ENCODE data around the gene SOX1. TPM values are rescaled to one million over a fixed set of nuclear protein-coding genes. Genes with fewer than 3 reads are reported as not detected.

The SOX1 gene
- total RNA-seq, 1 donor from 2014 or later = not detected

GRCh38 chr13:112073245-112074138 lies 6.5 kb downstream of the SOX1 start:
- no peak for ATAC-seq

GRCh38 chr13:112074139-112074865 lies 7.4 kb downstream of the SOX1 start:
- ATAC-seq = no peak

GRCh38 chr13:112077729-112078128 lies 10.8 kb downstream of the SOX1 start:
- no peak for ATAC-seq

GRCh38 chr13:112078216-112078615 lies 11.3 kb downstream of the SOX1 start:
- no peak for ATAC-seq

- ATAC-seq = no peak
Measured at GRCh38 chr13:112078879-112079531, 12.1 kb downstream of the SOX1 start.

GRCh38 chr13:112079696-112080095 lies 12.7 kb downstream of the SOX1 start:
- no peak for ATAC-seq

- no peak for ATAC-seq
Measured at GRCh38 chr13:112083971-112084370, 17.0 kb downstream of the SOX1 start.

- no peak for ATAC-seq
Measured at GRCh38 chr13:112092453-112092852, 25.5 kb downstream of the SOX1 start.

GRCh38 chr13:112095354-112095753 lies 28.4 kb downstream of the SOX1 start:
- no peak for ATAC-seq

- ATAC-seq = no peak
Measured at GRCh38 chr13:112096959-112097358, 30.0 kb downstream of the SOX1 start.

- no peak for ATAC-seq
Measured at GRCh38 chr13:112097770-112098169, 30.8 kb downstream of the SOX1 start.

GRCh38 chr13:112098699-112099098 lies 31.8 kb downstream of the SOX1 start:
- no peak for ATAC-seq

GRCh38 chr13:112101360-112101930 lies 34.5 kb downstream of the SOX1 start:
- ATAC-seq = no peak

- ATAC-seq = no peak
Measured at GRCh38 chr13:112102243-112102642, 35.3 kb downstream of the SOX1 start.

- no peak for ATAC-seq
Measured at GRCh38 chr13:112103260-112103838, 36.4 kb downstream of the SOX1 start.

GRCh38 chr13:112103961-112104880 lies 37.3 kb downstream of the SOX1 start:
- ATAC-seq = no peak

- ATAC-seq = no peak
Measured at GRCh38 chr13:112104881-112105234, 37.9 kb downstream of the SOX1 start.

GRCh38 chr13:112105244-112105681 lies 38.3 kb downstream of the SOX1 start:
- no peak for ATAC-seq

- ATAC-seq = no peak
Measured at GRCh38 chr13:112105892-112106291, 38.9 kb downstream of the SOX1 start.

- no peak for ATAC-seq
Measured at GRCh38 chr13:112106478-112107141, 39.7 kb downstream of the SOX1 start.

GRCh38 chr13:112107289-112107688 lies 40.3 kb downstream of the SOX1 start:
- ATAC-seq = no peak
